Epithelial cell of proximal tubule (primary cell): ENCODE results near the gene KLLN. TPM values are rescaled to one million over a fixed set of nuclear protein-coding genes. Genes with fewer than 3 reads are reported as not detected.

Source experiments
- DNase-seq: peaks from one replicate; pipeline ENCODE4 v3.0.0-alpha.2; 2011; ENCODE audit warnings: low read depth
- H3K4me3 ChIP-seq: 2 replicates; pipeline ENCODE4 v1.5.1; 2011; ENCODE audit warnings: low read depth, mild to moderate bottlenecking, low read length
- CTCF ChIP-seq: conservative IDR thresholded peaks from 2 replicates; pipeline ENCODE4 v1.5.1; 2012; ENCODE audit warnings: low read depth, mild to moderate bottlenecking, low read length
- total RNA-seq: library from RNA; depleted of rRNA; stranded (reverse); fragments of >200 nt; gene quantifications from 2 replicates; pipeline ENCODE4 v1.2.3, GENCODE V29; 2015

Gene KLLN
- total RNA-seq, 1 donor from 2014 or later = 0.06 TPM

- TF ChIP-seq CTCF = no peak
- no peak overlapping the region for H3K4me3 ChIP-seq
- DNase-seq = no peak
These were observed 18.3 kb downstream of the KLLN start for GRCh38 chr10:87844837-87845623.

DNA sequence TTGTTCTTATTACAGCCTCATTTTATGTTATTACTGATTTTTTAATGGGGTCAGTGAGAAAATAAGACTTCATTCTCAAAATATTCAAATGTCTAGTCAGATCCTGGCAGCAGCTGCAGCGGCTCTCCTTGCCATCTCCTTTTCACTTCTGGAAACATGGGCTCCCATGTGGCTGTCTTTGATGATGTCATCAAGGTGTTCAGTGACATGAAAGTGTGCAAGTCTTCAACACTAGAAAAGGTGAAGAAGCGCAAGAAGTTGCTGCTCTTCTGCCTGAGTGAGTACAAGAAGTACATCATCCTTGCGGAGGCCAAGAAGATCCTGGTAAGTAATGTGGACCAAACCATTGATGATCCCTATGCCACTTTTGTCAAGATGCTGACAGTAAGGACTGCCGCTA lies 19.6 kb downstream of the KLLN start:
- H3K4me3 ChIP-seq = no peak overlapping the region
- TF ChIP-seq CTCF = no peak
- no peak for DNase-seq

GRCh38 chr10:87842776-87843497 lies 20.4 kb downstream of the KLLN start:
- no peak overlapping the region for H3K4me3 ChIP-seq
- no peak for DNase-seq
- TF ChIP-seq CTCF = no peak

DNA sequence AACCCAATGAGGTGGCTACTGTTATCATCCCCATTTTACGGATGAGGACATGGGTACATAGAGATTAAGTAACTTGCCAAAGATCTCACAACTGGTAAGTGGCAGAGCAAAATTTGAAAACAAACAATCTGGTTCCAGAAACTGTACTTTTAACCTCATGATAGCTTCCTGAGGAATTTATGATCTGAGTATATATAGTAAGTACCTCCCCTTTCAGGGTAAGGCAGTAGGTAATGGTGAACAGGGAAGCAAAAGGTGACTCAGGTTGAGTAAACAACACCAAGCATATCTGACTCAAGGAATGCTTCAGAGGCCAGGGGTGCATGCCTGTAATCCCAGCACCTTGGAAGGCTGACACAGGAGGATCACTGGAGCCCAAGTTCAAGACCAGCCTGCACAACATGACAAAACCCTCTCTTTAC lies 21.1 kb downstream of the KLLN start:
- no peak for TF ChIP-seq CTCF
- peak; percentile 89 for DNase-seq
- H3K4me3 ChIP-seq = no peak overlapping the region

GRCh38 chr10:87841186-87841585 lies 22.1 kb downstream of the KLLN start:
- no peak for TF ChIP-seq CTCF
- no peak overlapping the region for H3K4me3 ChIP-seq
- DNase-seq = no peak

GRCh38 chr10:87838650-87839049 lies 24.7 kb downstream of the KLLN start:
- no peak for TF ChIP-seq CTCF
- DNase-seq = no peak
- H3K4me3 ChIP-seq = no peak overlapping the region
